ENCODE data around the gene RBPJ.

Gene RBPJ

GRCh38 chr4:26362745-26363439 is 42.1 kb downstream of the RBPJ start:
- TF ChIP-seq CTCF (IDR thresholded peaks at IDR 0.05; ENCODE audit: insufficient read depth, missing control alignments) = no peak
- no peak for DNase-seq (ENCODE audit: insufficient read length, low spot score)
- no peak for FAIRE-seq

- no peak for TF ChIP-seq CTCF (IDR thresholded peaks at IDR 0.05; ENCODE audit: insufficient read depth, missing control alignments)
- no peak for DNase-seq (ENCODE audit: insufficient read length, low spot score)
- no peak for FAIRE-seq
Observed at GRCh38 chr4:26365537-26366150, 44.8 kb downstream of the RBPJ start.

GRCh38 chr4:26367811-26368210 is 47.0 kb downstream of the RBPJ start:
- DNase-seq (ENCODE audit: insufficient read length, low spot score) (no peak), FAIRE-seq (no peak)
- no peak for TF ChIP-seq CTCF (IDR thresholded peaks at IDR 0.05; ENCODE audit: insufficient read depth, missing control alignments)

GRCh38 chr4:26368685-26369084 is 47.9 kb downstream of the RBPJ start:
- DNase-seq (ENCODE audit: insufficient read length, low spot score) (no peak), FAIRE-seq (no peak)
- no peak for TF ChIP-seq CTCF (IDR thresholded peaks at IDR 0.05; ENCODE audit: insufficient read depth, missing control alignments)

GRCh38 chr4:26369132-26369531 is 48.3 kb downstream of the RBPJ start:
- FAIRE-seq (no peak), DNase-seq (ENCODE audit: insufficient read length, low spot score) (no peak)
- TF ChIP-seq CTCF (IDR thresholded peaks at IDR 0.05; ENCODE audit: insufficient read depth, missing control alignments) = no peak

GRCh38 chr4:26369581-26369980 is 48.8 kb downstream of the RBPJ start:
- DNase-seq (ENCODE audit: insufficient read length, low spot score) (no peak), FAIRE-seq (no peak)
- TF ChIP-seq CTCF (IDR thresholded peaks at IDR 0.05; ENCODE audit: insufficient read depth, missing control alignments) = no peak

- FAIRE-seq = no peak
- no peak for DNase-seq (ENCODE audit: insufficient read length, low spot score)
- no peak for TF ChIP-seq CTCF (IDR thresholded peaks at IDR 0.05; ENCODE audit: insufficient read depth, missing control alignments)
Observed at GRCh38 chr4:26372076-26372475, 51.3 kb downstream of the RBPJ start.

All from D721Med (cell line).